Right atrium auricular region (tissue), 2 donors: ENCODE results near the gene ABHD5. TPM values are rescaled to one million over a fixed set of nuclear protein-coding genes. Genes with fewer than 3 reads are reported as not detected.
"Not testable (repeated sequence)": the region's sequence is repeated elsewhere in the genome, so short reads cannot be mapped to it uniquely, and the experiment has no call there.

Experiments used
- DNase-seq: peaks from one replicate; pipeline ENCODE4 v3.0.0-alpha.2; 2019; ENCODE audit warnings: low spot score
- H3K27ac ChIP-seq, 2 donors: fragments of 200-600 bp; sonication (generic); 1 replicate in 1 of 2; 2 replicates in 1 of 2; pipeline ENCODE4 v1.5.1; 2016 to 2019
- H3K27me3 ChIP-seq, 2 donors: fragments of 200-600 bp; sonication (generic); one replicate each; pipeline versions ENCODE4 v1.5.1 to v1.6.0; 2017 to 2019
- H3K36me3 ChIP-seq: fragments of 200-600 bp; sonication (generic); one replicate; pipeline ENCODE4 v1.5.1; 2016
- H3K4me1 ChIP-seq, 2 donors: fragments of 200-600 bp; sonication (generic); one replicate each; pipeline versions ENCODE4 v1.5.1 to v1.6.0; 2017 to 2019
- H3K4me3 ChIP-seq, 2 donors: fragments of 200-600 bp; sonication (generic); 1 replicate in 1 of 2; 2 replicates in 1 of 2; pipeline ENCODE4 v1.5.1; 2017 to 2019; ENCODE audit warnings: mild to moderate bottlenecking in 1 of 2, moderate library complexity in 1 of 2
- H3K9me3 ChIP-seq, 2 donors: fragments of 200-600 bp; sonication (generic); one replicate each; pipeline ENCODE4 v1.5.1; 2019
- CTCF ChIP-seq, 2 donors: fragments of 200-600 bp; sonication (generic); IDR thresholded peaks; one replicate each; pipeline ENCODE4 v1.5.1; 2019; ENCODE audit warnings: antibody characterized with exemption in 2 of 2
- total RNA-seq, 2 donors: library from RNA; depleted of rRNA; stranded (reverse); fragments of >200 nt; gene quantifications; one replicate each; pipeline ENCODE4 v1.1.0, GENCODE V29; 2016

Gene ABHD5
- total RNA-seq, 2 donors from 2014 or later = 16.4 to 20.2 TPM

GRCh38 chr3:43674345-43675085 is 16.2 kb upstream of the ABHD5 start:
- Histone ChIP-seq H3K9me3 (peaks cover 0 to 6% of the 10 kb centered on the region in 2 donors), H3K27me3 (no peaks in the 10 kb centered on the region), H3K27ac (no peak overlapping the region), H3K36me3 (no peaks in the 10 kb centered on the region), H3K4me3 (no peak overlapping the region), H3K4me1 (no peaks in the 10 kb centered on the region)
- no peak for TF ChIP-seq CTCF (IDR thresholded peaks at IDR 0.05)
- DNase-seq = no peak

- no peak for DNase-seq
- no peaks in the 10 kb centered on the region for H3K27me3 ChIP-seq
- no peak overlapping the region for H3K4me3 ChIP-seq
- TF ChIP-seq CTCF (IDR thresholded peaks at IDR 0.05) = no peak
- H3K4me1 ChIP-seq = no peaks in the 10 kb centered on the region
- H3K36me3 ChIP-seq = no peaks in the 10 kb centered on the region
- H3K27ac ChIP-seq = no peak overlapping the region
- peaks cover 0 to 6% of the 10 kb centered on the region in 2 donors for H3K9me3 ChIP-seq
Measured at GRCh38 chr3:43675593-43675992, 15.1 kb upstream of the ABHD5 start.

- no peak for TF ChIP-seq CTCF (IDR thresholded peaks at IDR 0.05)
- Histone ChIP-seq H3K36me3 (no peaks in the 10 kb centered on the region), H3K9me3 (peaks cover 0 to 6% of the 10 kb centered on the region in 2 donors), H3K4me3 (no peak overlapping the region), H3K27me3 (no peaks in the 10 kb centered on the region), H3K27ac (no peak overlapping the region), H3K4me1 (no peaks in the 10 kb centered on the region)
- no peak for DNase-seq
Measured at GRCh38 chr3:43676441-43676840, 14.3 kb upstream of the ABHD5 start.

- H3K36me3 ChIP-seq, DNase-seq, H3K4me3 ChIP-seq, H3K27me3 ChIP-seq, H3K9me3 ChIP-seq, H3K27ac ChIP-seq, H3K4me1 ChIP-seq: not testable (repeated sequence)
Measured at GRCh38 chr3:43678375-43678774, 12.4 kb upstream of the ABHD5 start.

GRCh38 chr3:43678887-43679449 is 11.8 kb upstream of the ABHD5 start:
- H3K4me3 ChIP-seq, DNase-seq, H3K27me3 ChIP-seq, H3K36me3 ChIP-seq, H3K4me1 ChIP-seq, H3K27ac ChIP-seq, H3K9me3 ChIP-seq: not testable (repeated sequence)

GRCh38 chr3:43680857-43681256 is 9.9 kb upstream of the ABHD5 start:
- not testable (repeated sequence) for H3K27me3 ChIP-seq, H3K4me1 ChIP-seq, H3K4me3 ChIP-seq, H3K9me3 ChIP-seq, H3K36me3 ChIP-seq, H3K27ac ChIP-seq, DNase-seq

- peaks cover 0 to under 1% of the 10 kb centered on the region in 2 donors for H3K4me1 ChIP-seq
- no peak overlapping the region for H3K27ac ChIP-seq
- H3K4me3 ChIP-seq = no peak overlapping the region
- no peaks in the 10 kb centered on the region for H3K27me3 ChIP-seq
- DNase-seq = no peak
- TF ChIP-seq CTCF (IDR thresholded peaks at IDR 0.05) = no peak
- H3K36me3 ChIP-seq = no peaks in the 10 kb centered on the region
- H3K9me3 ChIP-seq = no peaks in the 10 kb centered on the region
Measured at GRCh38 chr3:43684944-43685343, 5.8 kb upstream of the ABHD5 start.
